Measurements from ENCODE around the gene LHX4. TPM values are rescaled to one million over a fixed set of nuclear protein-coding genes. Genes with fewer than 3 reads are reported as not detected.
"Not testable (repeated sequence)": the region's sequence is repeated elsewhere in the genome, so short reads cannot be mapped to it uniquely, and the experiment has no call there.

The LHX4 gene
- total RNA-seq, 4 donors from 2014 or later, result not detected

- TF ChIP-seq POLR2AphosphoS5 (IDR thresholded peaks at IDR 0.05) (no peak), EP300 (IDR thresholded peaks at IDR 0.05) (no peak), CTCF (IDR thresholded peaks at IDR 0.05) (no peak), POLR2A (IDR thresholded peaks at IDR 0.05) (no peak)
- no peaks in the 10 kb centered on the region for H3K9me3 ChIP-seq
- H3K4me1 ChIP-seq, result no peaks in the 10 kb centered on the region
- no peaks in the 10 kb centered on the region for H3K27me3 ChIP-seq
- WGBS, 2 donors (ENCODE audit: low coverage in 1 of 2), result no CpG with 5 or more reads among the region's 12 CpGs
- no peak overlapping the region for H3K4me3 ChIP-seq
- H3K36me3 ChIP-seq, result peaks cover 0 to 56% of the 10 kb centered on the region in 2 donors
- no peak for ATAC-seq
- H3K27ac ChIP-seq, result no peak overlapping the region
Measured at GRCh38 chr1:180199018-180199417, 31.0 kb upstream of the LHX4 start.

DNA sequence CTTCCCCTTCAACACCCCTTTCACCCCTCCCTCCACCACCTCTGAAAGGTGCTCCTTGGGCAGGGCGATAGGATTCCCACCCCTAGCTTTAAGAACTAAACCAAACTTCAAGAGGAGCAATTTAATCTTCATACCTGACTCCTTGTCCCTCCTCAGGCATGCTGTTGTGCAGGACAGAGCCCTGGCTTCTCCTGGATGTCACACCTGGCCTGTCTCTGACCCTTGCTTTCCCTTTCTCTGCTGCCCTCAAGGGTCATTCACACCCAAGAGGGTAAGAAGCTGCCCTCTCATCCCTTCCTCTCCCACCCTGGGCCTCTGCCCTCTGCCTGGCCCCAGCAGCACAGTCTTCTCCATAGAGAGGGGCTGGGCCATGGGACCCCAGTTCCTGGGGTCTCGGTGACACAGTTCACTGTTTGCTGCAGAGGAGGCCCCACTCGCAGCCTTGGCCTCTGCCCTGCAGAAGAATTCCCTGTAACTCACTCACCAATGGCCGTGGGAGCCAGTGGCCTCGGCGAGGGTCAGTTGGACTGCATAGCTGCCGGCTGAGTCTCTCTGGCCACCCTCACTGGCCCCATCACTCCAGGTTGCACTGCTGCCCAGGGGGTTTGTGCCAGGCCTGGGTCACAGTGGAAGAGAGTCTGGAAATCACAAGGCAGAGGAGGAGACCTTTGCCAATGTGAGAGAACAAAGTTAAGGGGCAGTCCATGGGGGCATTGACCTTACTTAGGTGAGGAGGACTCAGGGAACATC, 28.4 kb upstream of the LHX4 start:
- ATAC-seq, result no peak
- H3K27me3 ChIP-seq, result no peaks in the 10 kb centered on the region
- TF ChIP-seq CTCF (IDR thresholded peaks at IDR 0.05) (no peak), EP300 (IDR thresholded peaks at IDR 0.05) (no peak), POLR2A (IDR thresholded peaks at IDR 0.05) (no peak), POLR2AphosphoS5 (IDR thresholded peaks at IDR 0.05) (no peak)
- no peaks in the 10 kb centered on the region for H3K9me3 ChIP-seq
- no peak overlapping the region for H3K27ac ChIP-seq
- 87% methylated on average over 3 of the region's 7 CpGs; no CpG with 5 or more reads in 1 of the 2 donors for WGBS, 2 donors (ENCODE audit: low coverage in 1 of 2)
- peaks cover 0 to 30% of the 10 kb centered on the region in 2 donors for H3K36me3 ChIP-seq
- H3K4me1 ChIP-seq, result no peaks in the 10 kb centered on the region
- no peak overlapping the region for H3K4me3 ChIP-seq

DNA sequence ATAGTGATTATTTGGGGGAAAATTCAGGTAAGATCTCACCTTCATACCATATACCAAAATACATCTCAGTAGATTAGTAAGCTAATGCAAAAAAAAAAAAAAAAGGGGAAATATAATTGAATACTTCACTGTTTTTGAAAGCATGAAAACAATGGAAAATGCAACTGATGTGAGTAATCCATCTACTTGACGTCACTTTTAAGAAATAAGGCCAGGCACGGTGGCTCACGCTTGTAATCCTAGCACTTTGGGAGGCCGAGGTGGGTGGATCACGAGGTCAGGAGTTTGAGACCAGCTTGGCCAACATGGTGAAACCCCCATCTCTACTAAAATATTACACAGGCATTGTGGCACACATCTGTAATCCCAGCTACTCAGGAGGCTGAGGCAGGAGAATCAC, 27.5 kb upstream of the LHX4 start:
- not testable (repeated sequence) for H3K27ac ChIP-seq, H3K27me3 ChIP-seq, ATAC-seq, H3K4me3 ChIP-seq, H3K9me3 ChIP-seq, H3K4me1 ChIP-seq
- WGBS, 2 donors (ENCODE audit: low coverage in 1 of 2), result 68 to 71% methylated on average over 5 of the region's 5 CpGs
- peaks cover 0 to 20% of the 10 kb centered on the region in 2 donors for H3K36me3 ChIP-seq

- no peaks in the 10 kb centered on the region for H3K9me3 ChIP-seq
- TF ChIP-seq POLR2AphosphoS5 (IDR thresholded peaks at IDR 0.05) (no peak), CTCF (IDR thresholded peaks at IDR 0.05) (no peak), POLR2A (IDR thresholded peaks at IDR 0.05) (no peak), EP300 (IDR thresholded peaks at IDR 0.05) (no peak)
- H3K27me3 ChIP-seq, result no peaks in the 10 kb centered on the region
- no peak for ATAC-seq
- H3K4me3 ChIP-seq, result no peak overlapping the region
- no peaks in the 10 kb centered on the region for H3K4me1 ChIP-seq
- no peak overlapping the region for H3K27ac ChIP-seq
- 90 to 92% methylated on average over 3 of the region's 6 CpGs for WGBS, 2 donors (ENCODE audit: low coverage in 1 of 2)
- H3K36me3 ChIP-seq, result peaks cover 0 to 4% of the 10 kb centered on the region in 2 donors
Measured at GRCh38 chr1:180204231-180204630, 25.8 kb upstream of the LHX4 start.

- TF ChIP-seq POLR2A (IDR thresholded peaks at IDR 0.05) (no peak), EP300 (IDR thresholded peaks at IDR 0.05) (no peak), CTCF (IDR thresholded peaks at IDR 0.05) (no peak), POLR2AphosphoS5 (IDR thresholded peaks at IDR 0.05) (no peak)
- Histone ChIP-seq H3K4me1 (no peaks in the 10 kb centered on the region), H3K27ac (no peak overlapping the region), H3K36me3 (no peaks in the 10 kb centered on the region), H3K4me3 (no peak overlapping the region), H3K27me3 (peaks cover 7% of the 10 kb centered on the region), H3K9me3 (no peaks in the 10 kb centered on the region)
- ATAC-seq, result no peak
- WGBS, 2 donors (ENCODE audit: low coverage in 1 of 2), result 92 to 100% methylated on average over 1 to 2 of the region's 3 CpGs
Measured at GRCh38 chr1:180206581-180206980, 23.5 kb upstream of the LHX4 start.

Data from gastroesophageal sphincter (tissue), 4 donors.